DMS153 treated with DMSO at 0.1 percent for 48 hours (cell line): ENCODE data around the gene USH2A.
A peak's percentile ranks its signal among the peaks of the same experiment; 100 is the strongest.

Source experiments
- DNase-seq: peaks from one replicate; lab custom pipeline; 2025; ENCODE audit not compliant: unreplicated experiment; lab: John Stamatoyannopoulos, UW

USH2A gene

DNA sequence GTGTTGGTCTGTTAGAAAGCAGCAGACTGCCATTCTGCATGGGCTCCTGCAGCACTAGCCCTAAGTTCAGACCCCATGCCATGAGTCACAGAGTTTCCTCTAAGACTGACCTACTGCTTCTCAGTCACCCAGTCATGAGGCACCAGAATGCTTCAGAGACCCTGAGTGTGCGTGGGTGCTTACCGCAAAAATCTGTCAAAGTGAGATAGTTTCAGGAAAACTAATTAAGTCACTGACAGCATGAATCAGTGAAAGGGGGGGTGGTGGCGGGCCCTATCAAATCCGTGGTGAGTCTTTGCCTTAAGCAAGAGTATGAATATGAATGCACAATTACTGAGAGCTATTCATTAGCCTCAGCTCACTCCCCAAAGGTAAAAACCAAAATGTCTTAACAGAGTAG lies 758.0 kb downstream of the USH2A start:
- no peak for DNase-seq

- DNase-seq, result no peak
Measured at GRCh38 chr1:215661033-215661432, 762.2 kb downstream of the USH2A start.

DNA sequence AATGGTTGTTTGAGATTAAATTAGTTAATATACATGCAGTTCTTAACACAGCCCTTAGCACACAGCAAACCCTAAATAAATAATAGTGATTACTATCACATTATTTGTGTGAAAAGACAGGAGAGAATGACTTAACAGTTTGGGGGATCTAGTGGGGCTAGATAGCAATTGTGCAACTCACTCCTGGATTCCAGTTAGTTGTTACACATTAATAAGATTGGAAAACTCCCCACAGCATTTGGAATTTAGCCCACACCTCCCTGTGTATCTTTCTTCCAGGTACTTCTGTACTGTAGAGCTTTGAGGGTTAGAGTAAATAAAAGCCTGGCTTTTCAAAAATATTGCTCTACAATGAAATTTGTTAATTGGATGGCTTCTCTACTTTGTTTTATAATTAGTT lies 763.0 kb downstream of the USH2A start:
- DNase-seq, result no peak

DNA sequence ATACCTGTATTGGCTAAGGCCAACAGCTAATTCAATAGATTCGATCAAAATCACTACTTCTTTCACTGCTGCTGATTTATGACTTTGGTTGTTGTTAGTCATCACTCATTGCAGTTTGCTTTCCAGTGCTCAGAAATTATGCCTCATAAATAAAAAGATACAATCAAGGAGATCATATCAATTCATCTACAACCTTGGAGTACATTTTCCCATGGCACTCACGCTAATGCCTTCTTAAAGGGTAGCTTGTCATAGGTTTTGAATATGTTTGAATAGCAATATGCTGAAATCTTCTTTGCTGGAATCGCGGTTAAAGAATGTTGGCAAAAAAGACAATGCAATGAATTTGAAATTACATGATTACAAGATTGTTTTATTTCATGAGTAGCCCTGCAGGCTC lies 766.2 kb downstream of the USH2A start:
- DNase-seq, result no peak

- no peak for DNase-seq
Measured at GRCh38 chr1:215652371-215652770, 770.9 kb downstream of the USH2A start.

DNA sequence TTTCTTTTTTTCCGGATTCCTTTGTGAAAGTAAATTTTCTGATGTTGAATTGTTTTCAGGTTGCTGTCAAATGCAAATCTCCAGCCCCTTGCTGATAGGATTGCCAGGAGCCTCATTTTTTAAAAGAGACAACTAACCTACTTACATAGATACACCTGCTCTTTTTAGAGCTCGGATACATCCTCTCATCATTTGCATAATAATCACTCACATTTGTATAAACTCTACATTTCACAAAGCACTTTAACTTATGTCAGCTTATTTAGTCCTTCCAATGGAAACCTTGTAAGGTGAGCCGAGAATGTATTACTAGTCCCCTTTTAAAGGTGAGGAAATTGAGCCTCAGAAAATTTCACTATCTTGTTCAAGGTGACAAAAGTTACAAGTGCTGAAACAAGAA lies 771.4 kb downstream of the USH2A start:
- no peak for DNase-seq

GRCh38 chr1:215650446-215651149 lies 772.6 kb downstream of the USH2A start:
- DNase-seq, result no peak

DNA sequence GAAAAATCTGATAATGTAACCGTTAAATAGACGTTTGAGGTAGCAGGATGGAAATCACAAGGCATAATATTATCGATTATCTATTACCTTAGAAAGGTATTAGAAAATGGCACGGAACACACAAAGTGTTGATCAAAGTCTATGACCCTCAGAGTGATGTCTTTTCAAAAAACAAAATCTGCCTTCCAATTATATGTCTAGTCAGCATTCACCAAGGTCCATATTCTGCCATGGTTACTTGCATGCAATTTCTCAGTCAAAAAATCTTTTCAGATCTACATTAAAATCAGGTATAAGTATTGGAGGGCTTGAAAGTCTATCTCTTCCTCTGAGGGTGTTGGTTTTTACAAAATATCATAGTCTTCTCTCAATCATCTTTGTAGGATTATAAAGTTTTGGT lies 774.3 kb downstream of the USH2A start:
- no peak for DNase-seq

GRCh38 chr1:215647738-215648137 lies 775.5 kb downstream of the USH2A start:
- no peak for DNase-seq

- DNase-seq, result no peak
Measured at GRCh38 chr1:215645861-215646260, 777.4 kb downstream of the USH2A start.

DNA sequence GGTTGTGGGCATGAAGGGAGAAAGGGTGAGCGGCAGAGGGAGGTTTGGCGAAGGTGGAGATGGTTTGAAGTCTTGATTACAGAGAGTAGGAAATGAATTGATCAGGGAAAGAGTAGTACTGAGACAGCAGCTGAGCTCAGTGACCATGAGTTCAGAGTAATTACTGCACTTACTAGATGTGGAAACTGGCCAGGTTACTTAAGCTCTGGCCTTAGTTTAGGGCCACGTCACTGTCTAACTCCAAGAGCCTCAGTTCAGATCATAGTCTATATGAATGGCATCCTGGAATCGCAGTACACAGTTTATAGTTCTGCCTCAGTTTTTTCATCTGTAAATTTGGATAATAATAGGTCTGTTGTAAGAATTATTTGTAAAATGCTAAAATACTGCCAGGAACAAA lies 778.1 kb downstream of the USH2A start:
- DNase-seq, result no peak

DNA sequence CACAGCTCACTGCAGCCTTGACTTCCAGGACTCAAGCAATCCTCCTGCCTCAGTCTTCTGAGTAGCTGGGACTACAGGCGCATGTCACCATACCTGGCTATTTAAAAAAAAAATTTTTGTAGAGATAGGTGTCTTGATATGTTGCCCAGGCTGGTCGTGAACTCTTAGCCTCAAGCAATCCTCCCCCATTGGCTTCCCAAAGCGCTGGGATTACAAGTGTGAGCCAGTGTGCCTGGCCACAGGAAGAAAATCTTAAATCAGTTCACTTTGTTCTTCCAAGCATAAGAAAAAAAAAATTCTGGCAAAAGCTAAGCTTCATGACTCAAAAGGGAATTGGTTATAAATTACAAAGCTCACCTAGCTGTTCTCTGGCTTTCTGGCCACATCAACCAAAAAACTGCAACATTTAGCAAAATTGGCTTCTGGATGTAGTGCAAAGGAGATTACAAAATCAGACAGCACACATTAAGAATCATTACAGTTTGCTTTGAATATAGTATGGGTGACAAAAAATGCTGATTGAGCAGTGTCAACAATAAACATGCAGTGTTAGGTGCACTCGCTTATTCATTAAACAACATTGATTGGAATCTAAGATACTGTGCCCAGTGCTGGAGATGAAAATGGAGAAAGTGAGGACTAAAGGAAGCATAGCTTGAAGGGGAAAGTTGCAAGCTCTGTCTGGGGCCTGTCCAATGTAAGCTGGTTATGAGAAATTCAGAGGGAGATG lies 779.5 kb downstream of the USH2A start:
- DNase-seq, result no peak

GRCh38 chr1:215640429-215641148 lies 782.7 kb downstream of the USH2A start:
- no peak for DNase-seq

GRCh38 chr1:215637041-215637573 lies 786.1 kb downstream of the USH2A start:
- DNase-seq, result no peak

- DNase-seq, result no peak
Measured at GRCh38 chr1:215636258-215636965, 786.8 kb downstream of the USH2A start.

DNA sequence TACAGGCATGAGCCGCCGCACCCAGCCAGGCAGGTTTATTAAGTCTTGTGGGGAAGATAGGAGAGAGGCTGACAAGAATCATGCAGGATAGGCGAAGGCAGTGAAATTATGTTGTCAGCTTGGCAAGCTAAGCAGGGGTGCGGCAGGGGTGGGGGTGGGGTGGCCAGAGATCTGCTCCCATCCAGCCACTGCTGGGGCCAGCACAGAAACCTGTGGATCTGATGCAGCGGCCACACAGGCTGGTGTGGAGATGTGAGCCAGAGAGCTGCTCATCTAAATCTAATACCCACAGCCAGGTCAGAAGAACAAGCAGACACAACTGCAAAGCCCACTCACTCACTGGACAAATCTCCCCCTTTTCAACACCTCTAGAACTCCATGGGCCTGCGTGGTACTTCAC lies 787.4 kb downstream of the USH2A start:
- no peak for DNase-seq

DNA sequence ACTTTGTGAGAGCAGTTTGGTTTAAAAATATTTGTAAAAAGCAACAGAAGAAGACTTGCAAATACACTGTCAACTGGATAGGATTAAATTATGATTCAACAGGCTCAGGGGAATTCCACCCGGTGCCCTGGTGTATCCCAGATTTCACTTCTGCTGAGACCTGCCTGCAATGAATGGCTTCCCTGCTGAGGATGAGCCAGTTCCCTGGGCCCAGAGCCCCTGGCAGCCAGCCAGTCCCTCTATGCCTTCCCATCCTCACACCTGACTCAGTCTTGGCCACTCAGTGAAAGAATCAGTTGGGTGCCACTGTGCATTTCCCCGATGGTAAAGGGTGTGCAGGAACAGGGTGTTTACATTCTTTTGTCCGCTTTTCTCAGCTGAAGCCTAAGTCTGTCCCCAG lies 791.8 kb downstream of the USH2A start:
- peak; percentile 94 for DNase-seq

GRCh38 chr1:215631040-215631439 lies 792.2 kb downstream of the USH2A start:
- no peak for DNase-seq

- DNase-seq, result no peak
Measured at GRCh38 chr1:215625949-215626348, 797.3 kb downstream of the USH2A start.

GRCh38 chr1:215623162-215623561 lies 800.1 kb downstream of the USH2A start:
- no peak for DNase-seq

- no peak for DNase-seq
Measured at GRCh38 chr1:215617979-215618378, 805.3 kb downstream of the USH2A start.
